Nucleus accumbens (tissue), 56 donors: Measurements from ENCODE around the gene COL3A1.

Source experiments
- DNase-seq, 56 donors: peaks; one replicate each; lab custom pipeline; 2025; lab: John Stamatoyannopoulos, UW

The COL3A1 gene

DNA sequence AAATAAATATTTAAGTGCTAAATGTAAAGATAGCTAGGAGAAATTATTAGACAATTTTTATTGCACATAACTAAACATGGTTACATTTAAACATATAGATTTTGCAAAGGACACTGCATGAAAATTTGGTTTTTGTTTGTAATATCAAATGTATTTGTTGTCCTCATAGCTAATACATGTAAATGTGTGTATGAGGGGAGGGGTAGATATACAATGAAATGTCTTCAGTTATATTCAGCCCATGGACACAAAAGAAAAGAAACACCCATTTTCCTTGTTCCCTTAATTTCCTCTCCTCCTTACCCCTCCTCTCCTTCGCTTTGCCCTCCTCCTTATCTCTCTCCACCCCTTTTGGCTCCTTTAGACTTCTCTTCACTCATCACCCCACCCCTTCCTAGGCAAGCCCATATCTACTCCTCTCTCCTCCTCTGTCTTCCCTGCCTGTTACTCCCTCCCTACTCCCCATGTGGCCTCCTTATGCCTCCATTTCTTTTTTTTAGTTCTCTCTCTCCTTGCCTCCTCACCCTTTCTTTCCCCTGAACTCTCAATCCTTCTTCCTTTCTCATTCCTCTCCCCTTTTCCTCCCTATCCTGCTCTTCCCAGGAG lies 1.4 kb downstream of the COL3A1 start:
- no peak for DNase-seq

DNA sequence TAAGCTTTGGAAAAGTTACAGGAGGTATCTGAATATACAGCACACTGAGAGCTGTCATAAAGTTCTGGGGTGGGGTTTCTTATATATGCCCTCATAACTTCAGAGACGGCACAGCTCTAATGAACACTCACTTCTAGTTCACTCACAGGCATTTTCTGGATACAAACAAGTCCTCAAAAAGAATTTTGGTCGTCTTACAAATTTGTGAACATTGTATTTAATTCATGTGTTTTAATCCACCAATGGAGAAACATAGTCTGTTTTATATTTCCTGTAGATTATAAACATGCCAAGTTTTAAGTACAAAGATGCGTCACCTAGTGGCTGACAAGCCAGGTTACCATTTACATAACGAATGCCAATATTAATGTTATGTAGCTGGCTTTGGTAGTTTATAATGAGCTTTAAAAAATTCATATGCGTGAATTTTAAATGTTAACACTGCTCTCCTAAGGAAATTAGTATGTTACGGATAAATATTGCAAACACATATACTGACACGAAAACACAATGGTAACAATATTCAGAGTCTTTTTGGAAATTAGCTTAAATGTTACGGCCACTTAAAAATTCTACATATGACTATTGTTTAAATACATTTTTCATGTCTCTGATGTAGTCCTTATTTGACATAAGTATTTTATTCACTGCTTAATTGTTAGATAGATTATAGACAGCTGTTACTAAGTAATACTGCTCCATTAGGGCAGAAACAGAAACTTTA lies 2.5 kb downstream of the COL3A1 start:
- DNase-seq = no peak

DNA sequence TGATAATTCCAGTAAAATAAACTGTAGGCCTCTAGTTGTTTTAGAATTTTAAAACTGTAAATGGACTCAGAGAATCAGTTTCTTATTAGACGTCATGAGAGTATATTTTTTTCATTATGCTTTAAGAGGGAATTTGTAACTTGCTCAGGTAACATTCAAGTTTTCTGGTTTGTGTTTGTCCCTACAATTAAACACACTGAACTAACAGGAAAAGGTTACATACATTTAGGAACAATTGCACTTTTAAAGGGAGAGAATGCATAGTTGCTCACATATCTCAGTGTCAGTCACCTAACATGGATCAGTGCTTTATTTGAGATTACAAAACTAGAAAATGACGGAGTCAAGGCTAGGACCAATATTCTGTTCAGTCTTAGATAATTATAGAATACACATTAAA lies 3.1 kb downstream of the COL3A1 start:
- no peak for DNase-seq

DNA sequence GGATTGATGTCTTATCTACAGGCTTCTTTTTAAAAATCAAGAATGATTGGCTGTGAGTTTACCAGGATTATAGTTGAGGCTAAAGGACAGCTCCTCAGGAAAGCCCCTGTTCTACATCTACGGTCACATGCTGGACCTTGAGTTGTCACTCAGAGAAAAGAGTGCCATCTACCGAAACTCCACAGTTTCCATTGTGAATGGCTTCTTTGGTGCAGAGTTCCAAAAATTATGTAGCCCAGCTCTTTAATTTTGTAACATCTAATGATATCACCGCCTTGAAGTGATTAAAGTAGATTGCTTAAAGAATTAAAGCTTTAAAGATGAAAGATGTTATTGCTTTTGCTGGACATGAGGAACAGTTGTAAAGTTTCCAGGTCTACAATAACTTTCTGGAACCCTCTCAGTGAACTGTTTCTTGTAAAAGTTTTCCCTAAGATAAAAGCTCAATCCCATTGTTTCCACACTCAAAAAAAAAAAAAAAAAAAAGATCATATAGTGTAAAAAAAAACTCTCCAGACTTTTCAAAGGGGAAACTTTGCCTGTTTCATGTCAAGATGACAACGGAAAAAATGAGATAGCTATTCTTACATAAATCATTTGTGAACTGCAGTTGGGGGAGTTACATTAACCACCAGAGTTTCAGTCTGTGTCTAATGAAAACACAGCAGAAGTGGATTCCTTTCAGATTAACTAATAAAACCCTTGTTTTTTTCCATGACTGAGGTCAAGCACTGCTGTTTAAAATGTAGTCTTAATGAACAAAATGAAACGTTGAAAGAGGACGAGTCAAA lies 4.3 kb downstream of the COL3A1 start:
- DNase-seq = peak in 1 of 56 donors; percentile 0

DNA sequence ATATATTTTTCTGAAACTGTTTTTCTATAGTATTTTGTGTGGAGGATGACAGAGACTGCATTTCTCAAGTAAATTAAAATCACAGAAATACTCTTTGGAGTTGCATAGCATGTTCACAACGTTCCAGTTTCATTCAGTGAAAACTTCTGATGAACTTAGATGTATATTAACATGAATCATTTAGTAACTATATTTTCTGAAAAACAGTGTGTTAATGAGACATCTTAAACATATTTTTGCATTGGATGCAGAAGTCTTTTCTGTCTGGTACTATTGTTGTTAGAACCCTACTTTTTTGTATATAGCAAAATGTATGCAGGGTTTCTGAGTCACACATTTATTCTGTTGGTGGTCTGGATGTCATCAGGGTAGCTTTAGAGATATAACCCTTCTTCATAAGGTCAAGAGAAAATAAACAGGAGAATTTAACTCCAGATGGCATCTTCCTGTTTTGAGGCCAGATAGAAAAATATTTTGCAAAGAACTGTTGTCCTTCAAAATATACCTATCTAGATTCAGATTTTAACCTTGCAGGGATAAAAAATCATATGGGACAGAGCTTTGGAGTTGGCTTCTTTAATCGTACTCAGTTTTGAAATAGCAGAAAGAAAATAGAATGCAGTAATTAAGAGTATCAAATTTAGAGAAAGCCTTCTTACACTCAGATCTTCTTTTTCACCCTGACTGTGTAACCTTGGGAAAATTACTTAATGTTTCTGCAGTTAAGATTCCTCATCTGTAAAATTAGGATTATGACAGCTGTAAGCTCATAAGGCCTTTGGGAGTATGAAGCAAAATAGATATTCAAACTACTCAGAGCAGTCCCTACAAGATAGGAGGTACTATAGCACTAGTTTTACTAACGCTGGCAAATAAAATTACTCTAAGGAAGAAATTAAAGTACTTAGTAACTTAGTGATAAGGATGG lies 5.3 kb downstream of the COL3A1 start:
- DNase-seq = no peak

DNA sequence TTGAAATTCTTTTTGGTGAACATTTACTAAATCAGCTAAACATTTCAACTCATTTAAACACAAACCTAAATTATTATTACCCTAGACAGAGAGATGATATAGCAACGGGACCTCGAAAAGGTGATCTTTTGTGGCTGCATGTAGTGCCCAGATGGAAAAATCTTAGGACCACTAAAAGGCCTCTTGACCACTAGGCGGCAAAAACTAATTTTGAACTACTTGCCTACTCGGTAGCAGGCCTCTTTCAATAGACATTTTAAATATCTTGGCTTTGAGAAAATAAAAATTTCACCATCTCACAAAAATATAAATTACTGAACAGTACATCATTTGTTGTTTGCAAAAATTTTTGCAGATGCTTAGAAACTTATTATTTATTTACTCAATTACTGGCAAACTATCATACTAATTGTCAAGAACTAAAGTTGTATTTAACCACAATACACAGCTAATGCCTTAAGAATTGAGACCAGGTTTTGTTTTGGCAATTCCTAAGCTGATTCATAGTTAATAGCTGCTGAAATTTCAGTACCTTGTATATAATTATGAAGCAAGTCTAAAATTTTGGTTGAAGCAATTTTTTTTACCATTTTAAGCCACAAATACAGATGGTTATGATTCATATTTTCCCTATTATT lies 9.4 kb downstream of the COL3A1 start:
- DNase-seq = no peak

DNA sequence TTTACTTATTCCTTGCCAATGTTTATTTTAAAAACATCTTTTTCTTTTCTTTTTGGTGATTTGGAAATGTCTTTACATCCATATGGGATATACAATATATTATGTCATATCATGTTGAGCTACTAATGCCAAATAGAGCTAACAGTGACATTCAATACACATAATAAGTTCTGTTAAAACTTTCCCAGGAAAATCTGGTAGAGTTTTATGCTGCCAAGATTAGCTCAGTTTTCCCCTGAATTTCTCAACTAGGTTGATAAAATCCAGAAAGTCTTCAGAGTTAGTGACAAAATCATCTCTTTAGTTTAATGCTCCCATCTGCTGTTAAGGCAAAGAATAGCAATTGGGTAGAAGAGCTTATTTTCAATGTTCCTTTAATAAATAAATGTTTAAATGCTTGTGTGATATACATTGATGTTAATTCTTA lies 9.9 kb downstream of the COL3A1 start:
- no peak for DNase-seq

DNA sequence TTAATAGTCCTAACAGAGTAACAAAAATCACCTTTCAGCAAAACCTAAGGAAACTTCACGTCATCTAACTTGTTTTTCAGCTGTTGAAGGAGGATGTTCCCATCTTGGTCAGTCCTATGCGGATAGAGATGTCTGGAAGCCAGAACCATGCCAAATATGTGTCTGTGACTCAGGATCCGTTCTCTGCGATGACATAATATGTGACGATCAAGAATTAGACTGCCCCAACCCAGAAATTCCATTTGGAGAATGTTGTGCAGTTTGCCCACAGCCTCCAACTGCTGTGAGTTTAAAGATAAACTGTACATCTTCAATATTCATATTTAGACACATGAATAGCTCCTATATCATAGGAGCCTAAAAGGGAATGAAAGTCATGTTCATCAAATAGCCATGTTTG lies 10.5 kb downstream of the COL3A1 start:
- no peak for DNase-seq

DNA sequence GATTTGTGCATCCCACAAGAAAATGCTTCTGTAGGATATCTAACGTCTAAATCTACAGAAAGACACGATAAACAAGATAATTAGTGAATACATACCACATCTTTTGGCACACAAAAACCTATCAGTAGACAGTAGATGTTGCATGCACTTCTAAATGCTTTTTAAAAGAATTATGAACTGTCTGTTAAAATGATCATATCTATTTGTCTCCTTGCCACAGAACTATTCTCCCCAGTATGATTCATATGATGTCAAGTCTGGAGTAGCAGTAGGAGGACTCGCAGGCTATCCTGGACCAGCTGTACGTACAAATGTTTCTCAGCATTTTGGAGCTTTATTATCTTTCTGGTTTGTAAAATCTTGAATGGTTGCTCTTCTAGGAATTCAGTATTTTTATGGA lies 12.7 kb downstream of the COL3A1 start:
- no peak for DNase-seq

DNA sequence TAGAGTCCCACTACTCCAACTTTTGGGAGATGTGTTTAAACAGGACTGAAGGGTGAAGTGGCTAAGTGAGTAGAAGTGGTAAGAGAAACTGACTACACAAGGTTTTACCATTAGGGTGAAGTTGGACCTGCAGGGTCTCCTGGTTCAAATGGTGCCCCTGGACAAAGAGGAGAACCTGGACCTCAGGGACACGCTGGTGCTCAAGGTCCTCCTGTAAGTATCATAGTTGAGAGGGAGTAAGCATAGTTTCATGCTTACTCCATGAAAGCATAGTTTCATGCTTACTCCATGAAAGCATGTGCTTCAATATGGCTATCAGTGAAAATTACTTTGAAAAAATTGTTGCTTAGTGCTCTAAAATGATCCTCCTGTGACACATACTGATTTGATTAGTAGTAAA lies 19.1 kb downstream of the COL3A1 start:
- no peak for DNase-seq

DNA sequence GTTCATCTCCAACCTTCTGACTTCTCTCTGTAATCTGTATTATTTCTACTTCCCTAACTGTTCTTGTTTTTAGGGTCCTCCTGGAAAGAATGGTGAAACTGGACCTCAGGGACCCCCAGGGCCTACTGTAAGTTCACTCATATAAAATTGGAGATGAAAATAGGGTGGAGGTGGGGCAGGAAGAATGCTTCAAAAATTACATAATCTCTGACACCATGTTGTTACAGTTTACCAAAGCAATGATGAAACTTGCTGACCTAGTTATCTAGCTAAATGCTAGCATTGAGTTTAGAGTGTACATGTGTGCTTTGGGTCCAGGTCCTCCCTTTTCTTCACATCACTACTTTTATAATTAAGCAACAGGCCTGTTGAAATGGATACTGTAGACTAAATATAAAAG lies 23.1 kb downstream of the COL3A1 start:
- no peak for DNase-seq

DNA sequence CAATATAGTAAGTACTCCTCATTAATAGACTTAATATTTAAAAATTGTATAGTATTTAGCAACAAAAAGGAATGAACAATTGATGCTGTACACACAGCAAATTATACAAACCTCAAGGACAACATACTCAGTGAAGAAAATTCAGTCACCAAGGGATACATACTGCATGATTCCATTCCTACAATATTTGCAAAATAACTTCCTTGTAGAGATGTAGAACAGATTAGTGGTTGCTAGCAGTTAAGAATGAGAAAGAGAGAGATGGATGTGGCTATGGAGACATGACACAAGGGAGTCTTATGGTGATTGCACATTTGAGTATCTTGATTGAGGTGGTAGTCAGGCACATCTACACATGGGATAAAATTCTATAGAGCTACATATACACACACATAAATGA lies 26.0 kb downstream of the COL3A1 start:
- DNase-seq = no peak

DNA sequence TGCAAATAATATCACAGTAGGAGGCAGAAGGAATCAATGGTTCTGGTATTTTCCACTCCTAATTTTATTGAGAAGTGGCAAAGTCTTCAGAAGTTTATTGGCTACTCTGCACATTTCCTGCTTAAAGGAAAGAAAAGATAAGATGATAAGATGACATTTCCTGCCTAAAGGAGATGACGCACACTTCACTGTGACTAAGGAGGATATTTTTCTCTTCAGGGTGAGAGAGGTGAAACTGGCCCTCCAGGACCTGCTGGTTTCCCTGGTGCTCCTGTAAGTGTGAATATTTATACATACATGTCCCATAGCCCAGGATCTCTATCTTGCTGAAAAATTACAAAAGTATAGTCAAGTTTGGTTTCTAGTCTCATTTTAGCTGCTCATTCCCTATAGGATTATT lies 27.9 kb downstream of the COL3A1 start:
- no peak for DNase-seq

DNA sequence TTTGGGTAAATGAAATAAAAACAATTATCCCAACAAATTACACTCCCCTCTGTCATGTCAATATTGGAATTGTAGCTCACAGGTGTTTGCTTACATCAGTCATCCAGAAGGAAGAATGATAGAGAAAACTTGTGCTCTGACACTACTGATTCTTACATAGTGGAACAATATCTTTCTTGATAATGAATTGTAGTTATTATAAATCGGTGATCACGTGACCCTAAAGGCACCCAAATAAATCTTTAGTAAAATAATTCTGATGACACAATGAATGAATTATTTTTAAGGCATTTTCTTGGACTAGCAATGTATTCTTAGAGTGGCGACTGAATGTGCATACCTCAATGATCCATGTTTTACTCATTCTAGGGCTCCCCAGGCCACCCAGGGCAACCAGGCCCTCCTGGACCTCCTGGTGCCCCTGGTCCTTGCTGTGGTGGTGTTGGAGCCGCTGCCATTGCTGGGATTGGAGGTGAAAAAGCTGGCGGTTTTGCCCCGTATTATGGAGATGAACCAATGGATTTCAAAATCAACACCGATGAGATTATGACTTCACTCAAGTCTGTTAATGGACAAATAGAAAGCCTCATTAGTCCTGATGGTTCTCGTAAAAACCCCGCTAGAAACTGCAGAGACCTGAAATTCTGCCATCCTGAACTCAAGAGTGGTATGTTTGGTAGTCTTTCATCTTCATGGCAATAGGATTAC lies 34.5 kb downstream of the COL3A1 start:
- DNase-seq = no peak

DNA sequence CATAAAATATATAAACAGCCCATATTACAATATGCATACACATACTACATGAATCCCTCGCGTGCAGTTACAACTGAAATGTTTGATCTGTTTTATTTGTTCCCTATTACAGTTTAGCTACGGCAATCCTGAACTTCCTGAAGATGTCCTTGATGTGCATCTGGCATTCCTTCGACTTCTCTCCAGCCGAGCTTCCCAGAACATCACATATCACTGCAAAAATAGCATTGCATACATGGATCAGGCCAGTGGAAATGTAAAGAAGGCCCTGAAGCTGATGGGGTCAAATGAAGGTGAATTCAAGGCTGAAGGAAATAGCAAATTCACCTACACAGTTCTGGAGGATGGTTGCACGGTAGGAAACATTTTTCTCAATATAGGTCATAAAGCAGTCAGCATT lies 36.4 kb downstream of the COL3A1 start:
- DNase-seq = no peak

DNA sequence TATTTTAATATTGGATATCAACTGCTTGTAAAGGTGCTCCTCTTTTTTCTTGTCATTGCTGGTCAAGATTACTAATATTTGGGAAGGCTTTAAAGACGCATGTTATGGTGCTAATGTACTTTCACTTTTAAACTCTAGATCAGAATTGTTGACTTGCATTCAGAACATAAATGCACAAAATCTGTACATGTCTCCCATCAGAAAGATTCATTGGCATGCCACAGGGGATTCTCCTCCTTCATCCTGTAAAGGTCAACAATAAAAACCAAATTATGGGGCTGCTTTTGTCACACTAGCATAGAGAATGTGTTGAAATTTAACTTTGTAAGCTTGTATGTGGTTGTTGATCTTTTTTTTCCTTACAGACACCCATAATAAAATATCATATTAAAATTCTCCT lies 38.2 kb downstream of the COL3A1 start:
- DNase-seq = no peak

DNA sequence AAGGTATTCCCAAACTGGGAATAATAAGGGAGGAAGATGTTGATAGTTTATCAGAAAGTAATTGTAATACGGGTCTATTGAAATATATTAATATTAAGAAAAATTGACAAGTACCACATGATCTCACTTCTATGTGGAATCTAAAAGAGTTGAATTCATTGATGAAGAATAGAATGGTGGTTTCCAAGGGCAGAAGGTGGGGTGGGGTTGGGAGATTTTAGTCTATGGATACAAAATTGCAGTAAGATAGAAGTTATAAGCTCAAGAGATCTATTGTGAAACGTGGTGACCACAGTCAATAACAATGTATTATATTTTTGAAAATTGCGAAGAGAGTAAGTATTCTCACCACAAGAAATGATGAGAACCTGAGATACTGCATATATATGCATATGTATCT lies 38.9 kb downstream of the COL3A1 start:
- DNase-seq = no peak

DNA sequence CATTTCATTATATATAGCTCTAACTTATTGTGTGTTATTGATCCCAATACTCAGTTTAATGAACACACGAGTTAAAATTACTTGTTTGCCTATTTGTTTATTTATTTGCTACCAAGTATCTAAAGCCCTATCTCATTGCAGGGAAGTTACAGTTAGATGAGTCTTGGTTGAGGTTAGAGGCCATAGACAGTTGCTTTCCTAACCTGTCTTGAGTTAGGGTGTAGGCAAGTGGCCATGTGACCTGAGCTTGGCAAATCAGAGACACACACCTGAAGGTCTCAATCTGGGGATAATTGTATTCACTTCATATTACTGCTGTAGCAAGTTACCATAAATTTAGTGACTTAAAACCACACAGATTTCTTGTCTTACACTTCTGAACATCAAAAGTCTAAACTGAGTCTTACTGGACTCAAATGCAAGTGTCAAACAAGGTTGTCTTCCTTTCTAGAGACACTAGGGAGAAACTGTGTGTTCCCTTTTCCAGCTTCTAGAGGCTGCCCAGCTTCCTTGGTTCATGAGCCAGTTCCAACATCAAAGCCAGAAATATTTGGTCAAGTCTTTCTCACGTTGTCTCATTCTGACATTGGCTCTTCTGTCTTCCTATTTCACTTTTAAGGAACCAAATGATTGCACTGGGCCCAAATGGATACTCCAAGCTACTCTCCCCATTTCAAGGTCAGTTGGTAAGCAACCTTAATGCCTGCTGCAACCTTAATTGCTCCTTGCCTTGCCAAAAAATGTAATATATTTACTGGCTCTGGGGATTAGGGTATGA lies 39.7 kb downstream of the COL3A1 start:
- no peak for DNase-seq
